Measurements from ENCODE around the gene PIGS. TPM values are rescaled to one million over a fixed set of nuclear protein-coding genes. Genes with fewer than 3 reads are reported as not detected.

PIGS gene
- polyA plus RNA-seq, 2 donors = 9.8 to 30.7 TPM

- no peaks in the 10 kb centered on the region for H3K27me3 ChIP-seq (ENCODE audit: control insufficient read depth in 1 of 2, insufficient read depth in 2 of 2, low read length in 2 of 2)
- H3K9me3 ChIP-seq (ENCODE audit: control insufficient read depth in 2 of 2, insufficient read depth in 1 of 2, low read depth in 1 of 2, low read length in 1 of 2) = no peaks in the 10 kb centered on the region
- peaks cover 0 to 7% of the 10 kb centered on the region in 2 donors for H3K36me3 ChIP-seq (ENCODE audit: control insufficient read depth in 2 of 2, insufficient read depth in 2 of 2, low read length in 1 of 2)
- H3K4me1 ChIP-seq (ENCODE audit: control insufficient read depth in 2 of 2, insufficient read depth in 2 of 2, low read length in 1 of 2) = peaks cover under 1 to 2% of the 10 kb centered on the region in 2 donors
- 74 to 76% methylated on average over 6 of the region's 6 CpGs for WGBS, 2 donors
- no peak overlapping the region for H3K27ac ChIP-seq (ENCODE audit: low read depth in 2 of 2, low read length in 1 of 2)
- H3K4me3 ChIP-seq (ENCODE audit: low read depth in 1 of 2, low read length in 2 of 2) = no peak overlapping the region
Measured at GRCh38 chr17:28545787-28546415, 25.4 kb downstream of the PIGS start.

GRCh38 chr17:28545141-28545503 lies 26.2 kb downstream of the PIGS start:
- H3K4me3 ChIP-seq (ENCODE audit: low read depth in 1 of 2, low read length in 2 of 2) = no peak overlapping the region
- H3K36me3 ChIP-seq (ENCODE audit: control insufficient read depth in 2 of 2, insufficient read depth in 2 of 2, low read length in 1 of 2) = peaks cover 0 to 7% of the 10 kb centered on the region in 2 donors
- H3K27me3 ChIP-seq (ENCODE audit: control insufficient read depth in 1 of 2, insufficient read depth in 2 of 2, low read length in 2 of 2) = no peaks in the 10 kb centered on the region
- H3K4me1 ChIP-seq (ENCODE audit: control insufficient read depth in 2 of 2, insufficient read depth in 2 of 2, low read length in 1 of 2) = peaks cover 0 to 2% of the 10 kb centered on the region in 2 donors
- no peak overlapping the region for H3K27ac ChIP-seq (ENCODE audit: low read depth in 2 of 2, low read length in 1 of 2)
- H3K9me3 ChIP-seq (ENCODE audit: control insufficient read depth in 2 of 2, insufficient read depth in 1 of 2, low read depth in 1 of 2, low read length in 1 of 2) = no peaks in the 10 kb centered on the region
- 84 to 90% methylated on average over 2 of the region's 2 CpGs for WGBS, 2 donors

GRCh38 chr17:28544402-28545140 lies 26.8 kb downstream of the PIGS start:
- Histone ChIP-seq H3K27ac (ENCODE audit: low read depth in 2 of 2, low read length in 1 of 2) (no peak overlapping the region), H3K9me3 (ENCODE audit: control insufficient read depth in 2 of 2, insufficient read depth in 1 of 2, low read depth in 1 of 2, low read length in 1 of 2) (no peaks in the 10 kb centered on the region), H3K27me3 (ENCODE audit: control insufficient read depth in 1 of 2, insufficient read depth in 2 of 2, low read length in 2 of 2) (no peaks in the 10 kb centered on the region), H3K4me1 (ENCODE audit: control insufficient read depth in 2 of 2, insufficient read depth in 2 of 2, low read length in 1 of 2) (peaks cover 0 to 2% of the 10 kb centered on the region in 2 donors), H3K4me3 (ENCODE audit: low read depth in 1 of 2, low read length in 2 of 2) (no peak overlapping the region), H3K36me3 (ENCODE audit: control insufficient read depth in 2 of 2, insufficient read depth in 2 of 2, low read length in 1 of 2) (peaks cover 0 to 7% of the 10 kb centered on the region in 2 donors)
- WGBS, 2 donors = 72 to 73% methylated on average over 4 of the region's 4 CpGs

GRCh38 chr17:28541439-28541838 lies 29.9 kb downstream of the PIGS start:
- Histone ChIP-seq H3K4me3 (ENCODE audit: low read depth in 1 of 2, low read length in 2 of 2) (no peak overlapping the region), H3K27ac (ENCODE audit: low read depth in 2 of 2, low read length in 1 of 2) (no peak overlapping the region), H3K9me3 (ENCODE audit: control insufficient read depth in 2 of 2, insufficient read depth in 1 of 2, low read depth in 1 of 2, low read length in 1 of 2) (no peaks in the 10 kb centered on the region), H3K27me3 (ENCODE audit: control insufficient read depth in 1 of 2, insufficient read depth in 2 of 2, low read length in 2 of 2) (no peaks in the 10 kb centered on the region), H3K36me3 (ENCODE audit: control insufficient read depth in 2 of 2, insufficient read depth in 2 of 2, low read length in 1 of 2) (no peaks in the 10 kb centered on the region), H3K4me1 (ENCODE audit: control insufficient read depth in 2 of 2, insufficient read depth in 2 of 2, low read length in 1 of 2) (peaks cover 0 to 2% of the 10 kb centered on the region in 2 donors)
- 66 to 78% methylated on average over 4 of the region's 4 CpGs for WGBS, 2 donors

- Histone ChIP-seq H3K36me3 (ENCODE audit: control insufficient read depth in 2 of 2, insufficient read depth in 2 of 2, low read length in 1 of 2) (no peaks in the 10 kb centered on the region), H3K4me1 (ENCODE audit: control insufficient read depth in 2 of 2, insufficient read depth in 2 of 2, low read length in 1 of 2) (peaks cover 0 to 2% of the 10 kb centered on the region in 2 donors), H3K27me3 (ENCODE audit: control insufficient read depth in 1 of 2, insufficient read depth in 2 of 2, low read length in 2 of 2) (no peaks in the 10 kb centered on the region), H3K4me3 (ENCODE audit: low read depth in 1 of 2, low read length in 2 of 2) (no peak overlapping the region), H3K9me3 (ENCODE audit: control insufficient read depth in 2 of 2, insufficient read depth in 1 of 2, low read depth in 1 of 2, low read length in 1 of 2) (no peaks in the 10 kb centered on the region), H3K27ac (ENCODE audit: low read depth in 2 of 2, low read length in 1 of 2) (no peak overlapping the region)
- 70 to 74% methylated on average over 4 of the region's 4 CpGs for WGBS, 2 donors
Measured at GRCh38 chr17:28540231-28540630, 31.1 kb downstream of the PIGS start.

- no peak overlapping the region for H3K27ac ChIP-seq (ENCODE audit: low read depth in 2 of 2, low read length in 1 of 2)
- no peak overlapping the region for H3K4me3 ChIP-seq (ENCODE audit: low read depth in 1 of 2, low read length in 2 of 2)
- peaks cover 0 to 3% of the 10 kb centered on the region in 2 donors for H3K36me3 ChIP-seq (ENCODE audit: control insufficient read depth in 2 of 2, insufficient read depth in 2 of 2, low read length in 1 of 2)
- no peaks in the 10 kb centered on the region for H3K27me3 ChIP-seq (ENCODE audit: control insufficient read depth in 1 of 2, insufficient read depth in 2 of 2, low read length in 2 of 2)
- WGBS, 2 donors = 87 to 90% methylated on average over 14 of the region's 14 CpGs
- no peaks in the 10 kb centered on the region for H3K9me3 ChIP-seq (ENCODE audit: control insufficient read depth in 2 of 2, insufficient read depth in 1 of 2, low read depth in 1 of 2, low read length in 1 of 2)
- peaks cover 0 to 11% of the 10 kb centered on the region in 2 donors for H3K4me1 ChIP-seq (ENCODE audit: control insufficient read depth in 2 of 2, insufficient read depth in 2 of 2, low read length in 1 of 2)
Measured at GRCh38 chr17:28538296-28538895, 32.9 kb downstream of the PIGS start.

- Histone ChIP-seq H3K27ac (ENCODE audit: low read depth in 2 of 2, low read length in 1 of 2) (no peak overlapping the region), H3K4me1 (ENCODE audit: control insufficient read depth in 2 of 2, insufficient read depth in 2 of 2, low read length in 1 of 2) (peaks cover 0 to 22% of the 10 kb centered on the region in 2 donors), H3K27me3 (ENCODE audit: control insufficient read depth in 1 of 2, insufficient read depth in 2 of 2, low read length in 2 of 2) (no peaks in the 10 kb centered on the region), H3K36me3 (ENCODE audit: control insufficient read depth in 2 of 2, insufficient read depth in 2 of 2, low read length in 1 of 2) (peaks cover 0 to 3% of the 10 kb centered on the region in 2 donors), H3K4me3 (ENCODE audit: low read depth in 1 of 2, low read length in 2 of 2) (no peak overlapping the region), H3K9me3 (ENCODE audit: control insufficient read depth in 2 of 2, insufficient read depth in 1 of 2, low read depth in 1 of 2, low read length in 1 of 2) (no peaks in the 10 kb centered on the region)
- 66 to 76% methylated on average over 12 of the region's 12 CpGs for WGBS, 2 donors
Measured at GRCh38 chr17:28537219-28537610, 34.1 kb downstream of the PIGS start.

- no peaks in the 10 kb centered on the region for H3K27me3 ChIP-seq (ENCODE audit: control insufficient read depth in 1 of 2, insufficient read depth in 2 of 2, low read length in 2 of 2)
- no peaks in the 10 kb centered on the region for H3K9me3 ChIP-seq (ENCODE audit: control insufficient read depth in 2 of 2, insufficient read depth in 1 of 2, low read depth in 1 of 2, low read length in 1 of 2)
- no peak overlapping the region for H3K4me3 ChIP-seq (ENCODE audit: low read depth in 1 of 2, low read length in 2 of 2)
- 52 to 70% methylated on average over 9 of the region's 9 CpGs for WGBS, 2 donors
- H3K27ac ChIP-seq (ENCODE audit: low read depth in 2 of 2, low read length in 1 of 2) = no peak overlapping the region
- H3K4me1 ChIP-seq (ENCODE audit: control insufficient read depth in 2 of 2, insufficient read depth in 2 of 2, low read length in 1 of 2) = peaks cover 0 to 24% of the 10 kb centered on the region in 2 donors
- peaks cover 0 to 3% of the 10 kb centered on the region in 2 donors for H3K36me3 ChIP-seq (ENCODE audit: control insufficient read depth in 2 of 2, insufficient read depth in 2 of 2, low read length in 1 of 2)
Measured at GRCh38 chr17:28536532-28537218, 34.6 kb downstream of the PIGS start.

GRCh38 chr17:28534740-28535375 lies 36.5 kb downstream of the PIGS start:
- no peak overlapping the region for H3K27ac ChIP-seq (ENCODE audit: low read depth in 2 of 2, low read length in 1 of 2)

More at GRCh38 chr17:28534740-28535375, 36.5 kb downstream of the PIGS start:
- H3K36me3 ChIP-seq (ENCODE audit: control insufficient read depth in 2 of 2, insufficient read depth in 2 of 2, low read length in 1 of 2) = peaks cover 0 to 4% of the 10 kb centered on the region in 2 donors
- WGBS, 2 donors = 73 to 82% methylated on average over 11 of the region's 11 CpGs
- H3K4me1 ChIP-seq (ENCODE audit: control insufficient read depth in 2 of 2, insufficient read depth in 2 of 2, low read length in 1 of 2) = peaks cover 0 to 24% of the 10 kb centered on the region in 2 donors
- H3K4me3 ChIP-seq (ENCODE audit: low read depth in 1 of 2, low read length in 2 of 2) = no peak overlapping the region
- H3K9me3 ChIP-seq (ENCODE audit: control insufficient read depth in 2 of 2, insufficient read depth in 1 of 2, low read depth in 1 of 2, low read length in 1 of 2) = no peaks in the 10 kb centered on the region
- no peaks in the 10 kb centered on the region for H3K27me3 ChIP-seq (ENCODE audit: control insufficient read depth in 1 of 2, insufficient read depth in 2 of 2, low read length in 2 of 2)

Data from esophagus (tissue), 2 donors.